Measurements from ENCODE around the gene RFC5.
"Not testable (repeated sequence)": the region's sequence is repeated elsewhere in the genome, so short reads cannot be mapped to it uniquely, and the experiment has no call there.

Gene RFC5

DNA sequence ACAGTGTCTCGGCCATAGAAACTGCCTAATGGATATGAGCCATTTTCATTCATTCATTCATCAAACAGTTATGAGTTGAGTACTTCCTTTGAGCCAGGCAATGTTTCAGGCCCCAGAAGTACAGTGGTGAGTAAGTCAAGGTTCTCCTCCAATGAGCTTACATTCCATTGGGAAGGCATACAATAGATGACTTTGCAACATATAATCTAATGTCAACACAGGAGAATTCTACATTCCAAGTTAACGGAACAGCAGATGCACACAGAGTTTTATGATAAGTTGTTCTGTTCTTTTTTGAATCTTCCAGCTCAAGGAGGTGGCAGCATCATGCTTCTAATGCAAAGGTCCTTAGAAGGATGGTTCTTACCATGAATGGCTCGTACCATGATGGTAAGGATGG lies 3.2 kb upstream of the RFC5 start:
- no peak for DNase-seq (ENCODE audit: low read depth in 1 of 2, low spot score in 1 of 2)

DNA sequence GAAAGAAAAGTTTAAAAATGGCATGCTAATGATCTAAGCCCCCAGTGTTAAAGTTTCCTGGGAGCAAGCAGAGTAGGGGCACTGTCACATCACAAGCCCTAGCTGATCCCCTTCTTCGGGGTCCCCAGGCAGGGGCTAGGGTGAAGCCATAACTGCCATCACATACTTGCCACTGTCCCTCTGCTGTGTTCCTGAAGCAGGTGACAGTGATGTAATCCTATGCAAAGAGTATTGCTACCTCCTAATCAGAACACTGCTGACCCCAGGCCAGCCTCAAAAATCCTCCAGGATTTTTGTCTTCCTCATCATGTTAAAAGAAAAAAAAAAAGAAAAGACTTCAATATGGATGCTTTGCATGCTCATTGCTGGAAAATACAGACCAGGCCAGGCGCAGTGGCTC lies 1.2 kb upstream of the RFC5 start:
- DNase-seq (ENCODE audit: low read depth in 1 of 2, low spot score in 1 of 2): no peak

DNA sequence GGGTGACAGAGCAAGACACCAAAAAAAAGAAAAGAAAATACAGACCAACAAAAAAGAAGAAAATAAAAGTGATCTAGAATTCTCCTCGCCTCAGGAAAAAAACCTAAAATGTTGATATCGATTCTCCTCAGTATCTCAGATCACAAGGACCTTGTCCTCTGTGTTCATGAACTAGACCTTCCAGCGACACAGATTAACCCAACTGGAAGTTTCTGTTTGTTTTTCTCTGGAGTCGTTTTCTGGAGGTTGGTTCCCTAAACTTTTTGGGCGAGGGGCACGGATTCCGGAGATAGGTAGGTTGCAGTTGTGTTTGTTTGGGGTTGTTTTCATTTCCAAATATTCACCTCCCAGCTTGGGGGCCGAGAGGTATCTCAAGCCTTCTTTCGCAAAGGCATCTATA lies 559 bp upstream of the RFC5 start:
- no peak for DNase-seq (ENCODE audit: low read depth in 1 of 2, low spot score in 1 of 2)

DNA sequence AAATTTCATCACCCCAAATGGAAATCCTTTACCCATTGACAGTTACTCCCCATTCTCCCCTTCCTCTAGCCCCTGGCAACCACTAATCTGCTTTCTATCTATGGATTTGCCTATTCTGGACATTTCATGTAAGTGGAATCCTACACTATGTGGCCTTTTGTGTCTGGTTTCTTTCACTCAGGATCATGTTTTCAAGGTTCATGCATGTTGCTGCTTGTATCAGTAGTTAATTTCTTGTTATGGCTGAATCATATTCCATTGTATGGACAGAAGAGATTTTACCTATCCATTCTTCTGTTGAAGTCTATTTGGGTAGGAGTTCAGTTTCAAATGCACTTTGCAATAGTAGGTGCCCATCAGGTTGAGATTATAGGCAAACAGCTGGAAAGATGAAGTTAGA lies 1.4 kb downstream of the RFC5 start:
- no peak for DNase-seq (ENCODE audit: low read depth in 1 of 2, low spot score in 1 of 2)

DNA sequence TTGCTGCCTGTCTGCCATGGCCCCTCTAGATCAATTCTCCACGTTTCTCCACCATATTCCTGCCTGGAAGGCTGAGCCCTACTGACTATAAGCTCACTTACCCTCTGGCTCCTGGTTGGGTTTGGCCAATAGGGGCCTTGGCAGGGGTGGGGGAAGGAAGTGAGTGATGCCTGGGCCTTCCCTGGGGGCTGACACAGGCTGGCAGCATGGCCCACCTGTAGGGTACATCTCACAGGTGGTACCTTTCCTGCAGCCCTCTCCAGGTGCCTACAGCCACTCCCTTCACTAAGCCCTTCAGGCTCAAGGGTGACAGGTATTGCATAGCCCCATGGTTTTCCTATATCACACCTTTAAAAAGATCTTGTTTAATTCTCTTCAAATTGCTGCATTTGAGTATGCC lies 3.5 kb downstream of the RFC5 start:
- no peak for DNase-seq (ENCODE audit: low read depth in 1 of 2, low spot score in 1 of 2)

DNA sequence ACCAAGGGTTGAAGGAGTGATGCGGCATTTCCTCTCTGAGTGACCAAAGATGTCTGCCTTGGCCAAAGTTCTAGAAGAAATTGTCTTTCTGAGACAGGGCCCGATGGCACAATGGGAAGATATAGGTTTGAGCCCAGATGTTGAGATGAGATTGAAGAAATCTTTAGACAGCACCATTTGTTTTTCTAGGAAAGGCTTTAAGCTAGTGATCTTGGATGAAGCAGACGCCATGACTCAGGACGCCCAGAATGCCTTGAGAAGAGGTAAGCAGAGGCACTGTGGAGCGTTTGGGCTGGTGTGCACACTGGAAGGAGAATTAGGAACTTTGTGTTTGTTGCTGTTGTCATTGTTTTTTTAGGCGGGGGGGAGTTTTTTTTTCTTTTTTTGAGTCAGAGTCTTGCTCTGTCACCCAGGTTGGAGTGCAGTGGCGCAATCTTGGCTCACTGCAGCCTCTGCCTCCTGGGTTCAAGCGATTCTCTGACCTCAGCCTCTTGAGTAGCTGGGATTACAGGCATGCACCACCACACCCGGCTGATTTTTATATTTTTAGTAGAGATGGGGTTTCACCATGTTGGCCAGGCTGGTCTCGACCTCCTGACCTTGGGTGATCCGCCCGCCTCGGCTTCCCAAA lies 5.7 kb downstream of the RFC5 start:
- DNase-seq (ENCODE audit: low read depth in 1 of 2, low spot score in 1 of 2): not testable (repeated sequence)

DNA sequence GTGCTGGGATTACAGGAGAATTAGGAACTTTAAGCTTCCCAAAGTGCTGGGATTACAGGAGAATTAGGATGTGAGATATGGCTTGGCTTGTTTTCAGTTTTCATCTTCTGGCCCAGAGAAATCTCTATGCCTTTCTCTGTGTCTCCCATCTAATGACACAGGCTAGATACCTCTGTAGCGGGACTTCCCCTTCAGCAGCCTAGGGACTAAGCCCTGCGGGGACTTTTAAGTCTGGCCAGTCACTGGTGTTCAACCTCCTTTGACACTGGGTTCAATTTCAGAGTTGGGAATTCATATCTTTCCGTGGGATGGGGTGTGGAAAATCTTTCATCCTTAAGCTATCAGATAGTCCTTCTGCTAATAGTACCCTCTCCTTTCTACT lies 6.2 kb downstream of the RFC5 start:
- no peak for DNase-seq (ENCODE audit: low read depth in 1 of 2, low spot score in 1 of 2)

DNA sequence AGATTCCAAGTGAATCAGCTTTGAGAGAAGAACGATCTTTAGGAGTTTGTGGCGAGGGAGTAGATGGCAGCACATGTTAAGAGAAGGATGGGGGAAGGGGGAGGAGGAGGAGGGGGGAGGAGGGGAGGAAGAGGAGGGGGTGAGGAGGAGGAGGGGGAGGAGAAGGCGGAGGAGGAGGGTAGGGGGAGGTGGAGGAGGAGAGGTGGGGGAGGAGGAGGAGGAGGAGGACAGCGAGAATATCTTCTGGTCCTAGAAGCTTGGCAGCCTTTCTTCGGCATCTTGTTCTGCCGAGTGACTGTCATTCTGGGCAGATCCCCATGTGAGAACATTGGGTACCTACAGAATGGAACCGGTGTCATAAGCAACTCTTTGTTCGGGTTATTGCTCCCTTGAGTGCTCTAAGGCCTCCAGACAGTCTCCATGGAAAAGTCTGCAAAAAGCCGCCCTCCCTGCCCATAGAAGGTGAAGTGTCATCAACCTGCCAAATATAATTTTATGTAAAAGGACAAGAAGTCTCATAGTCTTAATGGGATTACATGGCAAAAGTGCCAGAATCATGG lies 6.9 kb downstream of the RFC5 start:
- DNase-seq (ENCODE audit: low read depth in 1 of 2, low spot score in 1 of 2): no peak

DNA sequence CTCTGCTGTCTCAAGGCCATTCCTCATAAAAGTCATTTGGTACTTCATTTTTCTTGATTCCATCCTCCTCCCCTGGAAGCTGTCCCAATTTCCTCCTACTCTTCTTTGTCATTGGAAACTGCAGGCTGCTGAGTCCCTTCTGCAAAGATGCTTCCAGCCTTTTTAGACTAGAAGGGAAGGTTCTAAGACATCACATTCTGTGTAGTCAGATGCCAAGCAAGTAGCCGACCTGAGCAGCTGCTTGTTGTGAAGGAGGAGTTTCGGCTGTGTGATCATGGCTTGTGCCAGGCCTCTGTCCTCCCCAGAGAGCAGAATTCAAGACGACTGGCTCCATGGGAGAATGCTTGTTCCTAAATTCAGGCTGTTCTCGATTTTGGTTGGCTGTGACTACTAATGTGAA lies 8.7 kb downstream of the RFC5 start:
- DNase-seq (ENCODE audit: low read depth in 1 of 2, low spot score in 1 of 2): no peak

DNA sequence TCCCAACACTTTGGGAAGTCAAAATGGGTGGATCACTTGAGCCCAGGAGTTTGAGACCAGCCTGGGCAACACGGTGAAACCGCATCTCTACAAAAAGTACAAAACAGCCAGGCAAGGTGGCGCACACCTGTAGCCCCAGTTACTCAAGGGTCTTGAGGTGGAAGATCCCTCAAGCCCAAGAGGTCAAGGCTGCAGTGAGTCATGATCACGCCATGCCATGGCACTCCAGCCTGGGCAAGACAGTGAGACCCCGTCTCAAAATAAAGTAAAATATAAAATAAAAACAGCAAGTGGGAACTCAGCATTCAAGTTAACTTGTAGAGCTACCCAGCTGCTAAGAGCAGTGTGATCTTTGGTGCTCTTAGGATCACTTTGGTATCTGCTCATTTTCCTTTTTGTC lies 12.7 kb downstream of the RFC5 start:
- DNase-seq (ENCODE audit: low read depth in 1 of 2, low spot score in 1 of 2): no peak

DNA sequence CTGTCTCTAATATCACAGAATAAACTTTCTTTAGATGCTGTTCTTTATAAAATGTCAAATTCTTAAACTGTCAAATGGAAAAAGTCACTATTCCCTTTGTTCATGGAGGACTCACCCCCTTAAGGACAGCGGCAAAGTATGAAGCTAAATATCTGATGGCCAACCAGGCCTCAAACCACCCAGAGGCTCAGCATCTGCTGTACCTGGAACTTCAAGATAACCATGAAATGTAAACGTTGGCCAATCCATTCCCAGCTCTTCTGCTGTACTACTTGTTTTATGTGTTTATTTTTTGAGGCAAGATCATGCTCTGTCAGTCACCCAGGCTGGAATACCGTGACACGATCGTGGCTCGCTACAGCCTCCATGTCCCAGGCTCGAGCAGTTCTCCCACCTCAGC lies 15.7 kb downstream of the RFC5 start:
- no peak for DNase-seq (ENCODE audit: low read depth in 1 of 2, low spot score in 1 of 2)

DNA sequence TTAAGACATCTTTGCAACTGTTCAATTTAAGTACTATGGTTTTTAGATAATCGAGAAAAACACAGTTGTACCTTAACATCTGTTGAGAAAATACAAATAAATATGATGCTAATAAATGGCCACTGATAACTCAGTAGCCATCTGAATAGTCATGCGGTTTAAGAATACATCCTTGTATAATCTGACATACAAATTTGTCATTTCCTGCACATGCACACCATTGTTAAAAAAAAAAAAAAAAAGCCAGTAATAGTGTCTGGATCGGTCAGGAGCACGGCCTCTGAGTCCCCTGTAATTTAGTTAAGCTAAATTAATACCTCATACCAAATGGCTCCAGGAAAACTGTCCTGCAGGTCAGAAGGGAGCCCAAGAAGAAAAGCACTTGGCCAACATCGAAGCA lies 16.8 kb downstream of the RFC5 start:
- no peak for DNase-seq (ENCODE audit: low read depth in 1 of 2, low spot score in 1 of 2)

DNA sequence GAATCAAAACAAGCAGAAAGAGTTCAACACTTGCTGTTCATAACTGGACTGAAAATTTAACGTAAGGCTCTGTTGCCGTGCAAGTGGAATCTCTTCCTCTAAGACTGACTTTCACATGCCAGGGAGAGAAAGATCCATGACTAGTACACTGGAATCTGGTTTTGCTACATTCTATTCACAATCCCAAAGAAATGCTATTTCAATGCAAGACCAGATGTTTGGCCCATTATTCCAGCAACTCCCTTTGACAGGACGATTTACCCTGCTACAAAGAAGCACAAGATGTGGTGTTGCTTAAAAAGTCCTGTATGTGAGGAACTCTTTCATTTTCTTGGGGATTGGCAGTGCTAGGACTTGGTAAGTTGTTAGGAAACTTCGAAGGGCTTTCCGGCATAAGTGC lies 17.4 kb downstream of the RFC5 start:
- DNase-seq (ENCODE audit: low read depth in 1 of 2, low spot score in 1 of 2): no peak

DNA sequence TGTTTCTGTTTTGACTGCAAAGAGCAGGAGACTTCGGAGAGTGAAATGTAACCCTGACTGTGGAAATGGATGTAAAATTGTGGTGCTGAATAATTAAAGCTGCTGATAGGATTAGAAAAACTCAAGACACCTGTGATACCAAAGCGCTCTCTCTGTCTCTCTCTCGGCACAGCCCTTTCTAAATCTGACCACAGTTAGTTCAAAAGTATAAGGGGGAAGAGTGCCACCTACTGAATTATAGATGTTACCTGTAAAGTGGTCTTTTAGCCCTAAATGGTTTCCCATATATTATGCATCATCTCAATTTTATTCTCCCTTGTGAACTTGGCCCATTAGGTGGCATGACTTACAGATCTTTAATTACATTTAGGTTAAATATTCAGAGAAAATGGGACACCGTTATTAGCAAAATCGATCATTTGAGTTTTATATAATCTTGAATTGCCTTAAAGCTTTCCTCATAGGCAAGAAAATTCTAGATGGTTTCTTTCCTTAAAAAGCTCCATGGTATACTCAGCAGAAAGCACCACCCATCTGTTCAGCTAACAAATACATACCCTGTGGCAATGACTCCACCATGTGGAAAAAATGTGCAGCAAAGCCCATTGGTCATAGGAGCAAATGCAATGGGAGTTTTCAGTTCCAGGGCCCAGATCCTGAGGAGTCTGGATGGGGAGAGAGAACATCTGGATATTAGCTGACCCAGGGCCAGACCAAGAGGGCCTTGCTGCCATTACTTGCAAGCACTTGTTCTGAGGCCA lies 18.1 kb downstream of the RFC5 start:
- DNase-seq (ENCODE audit: low read depth in 1 of 2, low spot score in 1 of 2): no peak

DNA sequence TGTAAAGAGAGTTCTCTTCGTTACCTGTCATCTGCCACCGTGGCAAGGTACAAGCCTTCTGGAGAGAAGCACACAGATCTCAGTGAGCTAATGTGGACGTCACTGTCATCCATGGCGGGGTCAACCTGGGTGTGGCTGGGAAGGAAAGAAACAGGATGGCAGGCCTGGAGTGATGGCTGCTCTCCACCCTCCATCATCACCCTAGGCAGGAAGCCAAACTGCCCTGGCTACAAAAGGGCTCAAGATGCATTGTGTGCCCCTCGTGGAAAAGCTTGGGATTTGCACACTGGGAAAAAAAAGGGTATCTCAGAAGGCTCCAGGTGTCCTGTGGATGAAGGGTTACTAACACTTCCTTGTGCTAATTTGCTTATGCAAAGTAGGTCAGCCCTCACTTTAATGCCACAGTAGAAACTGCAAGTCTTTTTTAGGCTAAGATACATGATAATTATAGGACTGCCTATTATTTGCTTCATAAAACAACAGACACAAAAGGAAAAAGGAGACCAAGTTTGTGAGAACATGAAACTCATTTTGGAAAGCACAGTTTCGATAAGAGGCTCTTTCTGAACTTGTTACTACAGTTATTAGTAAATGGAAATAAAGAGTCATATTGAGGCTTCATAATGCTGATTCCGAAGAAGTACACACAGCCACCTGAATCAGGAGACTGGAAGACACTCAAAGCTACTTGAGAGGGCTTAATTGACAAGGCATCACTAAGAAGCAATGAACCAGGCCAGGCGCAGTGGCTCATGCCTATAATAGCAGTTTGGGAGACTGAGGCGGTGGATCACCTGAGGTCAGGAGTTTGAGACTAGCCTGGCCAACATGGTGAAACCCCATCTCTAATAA lies 18.9 kb downstream of the RFC5 start:
- no peak for DNase-seq (ENCODE audit: low read depth in 1 of 2, low spot score in 1 of 2)

DNA sequence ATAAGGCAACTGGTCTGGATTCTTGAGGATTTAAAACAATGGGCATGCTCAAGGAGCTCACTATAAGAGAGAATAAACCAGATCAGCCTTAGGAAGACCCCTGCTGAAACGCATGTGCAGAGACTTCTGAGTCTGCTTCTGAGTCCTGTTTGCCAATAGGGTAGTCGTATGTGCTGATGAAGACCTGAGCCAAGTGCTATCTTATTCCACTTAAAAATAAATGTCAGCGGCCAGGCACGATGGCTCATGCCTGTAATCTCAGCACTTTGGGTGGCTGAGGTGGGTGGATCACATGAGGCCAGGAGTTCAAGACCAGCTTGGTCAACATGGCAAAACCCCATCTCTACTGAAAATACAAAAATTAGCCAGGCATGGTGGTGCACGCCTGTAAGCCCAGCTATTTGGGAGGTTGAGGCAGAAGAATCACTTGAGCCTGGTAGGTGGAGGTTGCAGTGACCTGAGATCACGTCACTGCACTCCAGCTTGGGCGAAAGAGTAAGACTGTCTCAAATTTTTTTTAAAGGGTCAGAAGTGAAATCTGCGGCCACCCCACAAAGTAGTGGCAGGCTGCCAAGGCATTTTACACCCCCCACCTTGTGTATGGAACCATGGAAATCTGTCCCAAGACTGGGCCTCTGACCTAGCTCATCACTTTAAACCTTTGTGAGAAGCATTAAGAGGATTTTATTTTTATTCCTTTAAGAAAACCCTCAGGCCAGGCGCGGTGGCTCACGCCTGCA lies 20.3 kb downstream of the RFC5 start:
- no peak for DNase-seq (ENCODE audit: low read depth in 1 of 2, low spot score in 1 of 2)

DNA sequence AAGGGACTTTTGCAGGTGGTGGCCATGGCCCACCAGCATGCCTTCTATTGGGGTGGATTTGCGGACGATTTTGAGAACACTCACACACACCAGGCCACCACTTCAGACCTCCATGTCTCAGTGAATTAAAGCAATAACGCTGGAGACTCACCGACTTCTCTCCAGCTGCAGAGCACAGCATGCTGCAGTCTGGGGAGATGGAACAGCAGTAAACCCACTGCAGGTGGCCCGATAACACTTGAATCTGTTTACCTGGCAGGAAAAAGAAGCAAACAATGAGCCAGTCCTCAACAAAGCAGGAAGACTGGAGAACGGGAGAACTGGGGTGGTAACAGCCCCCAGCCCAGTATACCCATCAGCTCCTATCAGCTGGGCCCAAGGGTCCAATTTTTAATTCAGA lies 21.6 kb downstream of the RFC5 start:
- DNase-seq (ENCODE audit: low read depth in 1 of 2, low spot score in 1 of 2): no peak

DNA sequence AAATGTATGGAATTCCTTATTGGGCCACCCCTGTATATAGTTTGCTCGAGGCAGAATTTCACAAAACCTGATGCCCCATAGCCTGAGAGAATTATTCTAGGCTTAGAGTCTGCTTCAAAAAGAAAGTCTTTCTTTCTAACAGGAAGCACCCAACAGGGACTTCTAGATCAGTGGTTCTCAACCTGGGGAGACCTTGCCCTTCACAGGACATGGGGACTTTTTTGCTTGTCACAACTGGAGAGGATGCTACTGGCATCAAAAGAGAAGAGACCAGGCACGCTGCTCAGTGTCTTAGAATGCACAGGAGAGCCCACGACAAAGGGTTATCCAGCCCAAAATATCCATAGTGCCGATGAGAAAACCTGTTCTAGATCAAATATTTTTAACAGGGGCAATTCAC lies 25.6 kb downstream of the RFC5 start:
- no peak for DNase-seq (ENCODE audit: low read depth in 1 of 2, low spot score in 1 of 2)

DNA sequence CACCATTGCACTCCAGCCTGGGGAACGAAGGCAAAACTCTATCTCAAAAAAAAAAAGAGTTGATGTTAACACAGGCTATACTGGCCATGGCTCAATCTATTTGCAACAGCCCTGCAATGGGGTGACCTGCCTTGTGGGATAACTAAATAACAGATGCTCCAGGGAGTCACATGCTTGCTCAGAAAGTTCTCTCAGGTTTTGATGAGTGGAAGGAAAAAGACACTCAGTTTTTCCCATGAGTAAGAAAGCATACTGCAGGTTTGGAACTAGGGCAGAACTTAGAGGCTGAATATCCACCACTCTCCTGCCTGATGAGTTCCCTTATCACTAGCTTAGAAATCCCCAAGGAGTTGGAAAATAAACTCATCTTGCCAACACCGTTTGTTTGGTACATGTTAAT lies 27.6 kb downstream of the RFC5 start:
- no peak for DNase-seq (ENCODE audit: low read depth in 1 of 2, low spot score in 1 of 2)

DNA sequence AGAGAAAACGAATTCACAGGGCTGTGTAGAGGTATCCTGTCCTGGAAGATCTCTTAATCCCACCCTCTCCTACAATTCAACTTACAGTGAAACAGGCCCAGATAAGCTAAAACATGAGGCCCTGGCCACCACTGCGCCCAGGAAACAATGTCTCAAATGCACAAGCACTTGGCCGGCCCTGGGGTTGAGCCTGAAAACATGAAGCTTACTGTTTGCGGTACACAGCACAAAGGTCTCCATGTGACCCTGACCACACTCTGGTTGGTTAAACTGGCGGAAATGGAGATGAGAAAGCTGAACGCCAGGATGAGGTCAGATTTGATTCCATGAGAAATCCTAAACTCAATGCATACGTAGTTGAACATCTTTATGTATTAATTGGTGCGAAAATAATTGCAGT lies 28.1 kb downstream of the RFC5 start:
- no peak for DNase-seq (ENCODE audit: low read depth in 1 of 2, low spot score in 1 of 2)

DNA sequence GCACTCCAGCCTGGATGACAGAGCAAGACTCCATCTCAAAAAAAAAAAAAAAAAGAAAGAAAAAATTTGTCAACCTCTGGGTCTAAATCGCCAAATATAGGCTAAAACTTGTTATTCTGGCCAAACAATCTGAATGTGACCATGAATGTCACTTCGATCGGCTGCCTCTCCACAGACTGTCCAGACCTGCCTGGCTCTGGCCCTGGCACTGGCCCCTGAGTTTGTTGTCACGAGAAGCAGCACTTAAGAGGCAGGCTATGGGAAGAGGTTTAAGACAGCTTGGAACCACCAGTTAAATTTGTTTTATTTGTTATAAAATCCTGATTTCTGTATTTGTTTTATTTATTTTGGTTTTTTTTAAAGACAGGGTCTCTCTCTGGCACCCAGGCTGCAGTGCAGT lies 29.9 kb downstream of the RFC5 start:
- no peak for DNase-seq (ENCODE audit: low read depth in 1 of 2, low spot score in 1 of 2)

Measured in activated T-helper 1 cell treated with anti-CD3 and anti-CD28 coated beads, Interleukin-2, amount 50 U/mL, for 16 hours (primary cell).